Liver (tissue), 3 donors: Measurements from ENCODE around the gene GPR6.

Source experiments
- FOXA1 ChIP-seq: IDR thresholded peaks from 2 replicates; pipeline ENCODE4 v1.6.1; 2016; ENCODE audit warnings: antibody characterized with exemption
- GABPA ChIP-seq, 2 donors: IDR thresholded peaks in 1 of 2; conservative IDR thresholded peaks in 1 of 2; 2 replicates each; pipeline ENCODE4 v1.6.1; 2016; ENCODE audit warnings: antibody characterized with exemption in 2 of 2, mild to moderate bottlenecking in 1 of 2, moderate library complexity in 1 of 2
- MAX ChIP-seq: IDR thresholded peaks from 2 replicates; pipeline ENCODE4 v1.6.1; 2016; ENCODE audit warnings: antibody characterized with exemption
- SP1 ChIP-seq: IDR thresholded peaks from 2 replicates; pipeline ENCODE4 v1.6.1; 2018; ENCODE audit warnings: antibody characterized with exemption, mild to moderate bottlenecking
- YY1 ChIP-seq: IDR thresholded peaks from 2 replicates; pipeline ENCODE4 v1.6.1; 2016; ENCODE audit warnings: antibody characterized with exemption, mild to moderate bottlenecking
- TF ChIP-seq, protein P1 (sequence below): fragments of 150-350 bp; IDR thresholded peaks from 2 replicates; pipeline ENCODE4 v1.5.1; 2017; ENCODE audit warnings: improper control_type of control experiment, low read depth, low read length; ENCODE audit not compliant: missing input control
- TF ChIP-seq, protein P2 (sequence below): IDR thresholded peaks from 2 replicates; pipeline ENCODE4 v1.6.1; 2016; ENCODE audit warnings: antibody characterized with exemption, mild to moderate bottlenecking
- TF ChIP-seq, protein P3 (sequence below): IDR thresholded peaks from 2 replicates; pipeline ENCODE4 v1.6.1; 2016; ENCODE audit warnings: antibody characterized with exemption
- TF ChIP-seq, protein P4 (sequence below): IDR thresholded peaks from 2 replicates; pipeline ENCODE4 v1.6.1; 2016; ENCODE audit warnings: antibody characterized with exemption
- donor health status: healthy.
- donor health status: healthy.

GRCh38 chr6:109977791-109978173 is 329 bp upstream of the GPR6 start:
- TF ChIP-seq FOXA1 (no peak), MAX (no peak), SP1 (no peak), YY1 (no peak), GABPA (IDR thresholded peaks at IDR 0.05 in 1 of 2, conservative IDR thresholded peaks at IDR 0.05 in 1 of 2) (no peak)
- TF ChIP-seq, protein P1, sequence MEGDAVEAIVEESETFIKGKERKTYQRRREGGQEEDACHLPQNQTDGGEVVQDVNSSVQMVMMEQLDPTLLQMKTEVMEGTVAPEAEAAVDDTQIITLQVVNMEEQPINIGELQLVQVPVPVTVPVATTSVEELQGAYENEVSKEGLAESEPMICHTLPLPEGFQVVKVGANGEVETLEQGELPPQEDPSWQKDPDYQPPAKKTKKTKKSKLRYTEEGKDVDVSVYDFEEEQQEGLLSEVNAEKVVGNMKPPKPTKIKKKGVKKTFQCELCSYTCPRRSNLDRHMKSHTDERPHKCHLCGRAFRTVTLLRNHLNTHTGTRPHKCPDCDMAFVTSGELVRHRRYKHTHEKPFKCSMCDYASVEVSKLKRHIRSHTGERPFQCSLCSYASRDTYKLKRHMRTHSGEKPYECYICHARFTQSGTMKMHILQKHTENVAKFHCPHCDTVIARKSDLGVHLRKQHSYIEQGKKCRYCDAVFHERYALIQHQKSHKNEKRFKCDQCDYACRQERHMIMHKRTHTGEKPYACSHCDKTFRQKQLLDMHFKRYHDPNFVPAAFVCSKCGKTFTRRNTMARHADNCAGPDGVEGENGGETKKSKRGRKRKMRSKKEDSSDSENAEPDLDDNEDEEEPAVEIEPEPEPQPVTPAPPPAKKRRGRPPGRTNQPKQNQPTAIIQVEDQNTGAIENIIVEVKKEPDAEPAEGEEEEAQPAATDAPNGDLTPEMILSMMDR, result no peak
- TF ChIP-seq, protein P2, sequence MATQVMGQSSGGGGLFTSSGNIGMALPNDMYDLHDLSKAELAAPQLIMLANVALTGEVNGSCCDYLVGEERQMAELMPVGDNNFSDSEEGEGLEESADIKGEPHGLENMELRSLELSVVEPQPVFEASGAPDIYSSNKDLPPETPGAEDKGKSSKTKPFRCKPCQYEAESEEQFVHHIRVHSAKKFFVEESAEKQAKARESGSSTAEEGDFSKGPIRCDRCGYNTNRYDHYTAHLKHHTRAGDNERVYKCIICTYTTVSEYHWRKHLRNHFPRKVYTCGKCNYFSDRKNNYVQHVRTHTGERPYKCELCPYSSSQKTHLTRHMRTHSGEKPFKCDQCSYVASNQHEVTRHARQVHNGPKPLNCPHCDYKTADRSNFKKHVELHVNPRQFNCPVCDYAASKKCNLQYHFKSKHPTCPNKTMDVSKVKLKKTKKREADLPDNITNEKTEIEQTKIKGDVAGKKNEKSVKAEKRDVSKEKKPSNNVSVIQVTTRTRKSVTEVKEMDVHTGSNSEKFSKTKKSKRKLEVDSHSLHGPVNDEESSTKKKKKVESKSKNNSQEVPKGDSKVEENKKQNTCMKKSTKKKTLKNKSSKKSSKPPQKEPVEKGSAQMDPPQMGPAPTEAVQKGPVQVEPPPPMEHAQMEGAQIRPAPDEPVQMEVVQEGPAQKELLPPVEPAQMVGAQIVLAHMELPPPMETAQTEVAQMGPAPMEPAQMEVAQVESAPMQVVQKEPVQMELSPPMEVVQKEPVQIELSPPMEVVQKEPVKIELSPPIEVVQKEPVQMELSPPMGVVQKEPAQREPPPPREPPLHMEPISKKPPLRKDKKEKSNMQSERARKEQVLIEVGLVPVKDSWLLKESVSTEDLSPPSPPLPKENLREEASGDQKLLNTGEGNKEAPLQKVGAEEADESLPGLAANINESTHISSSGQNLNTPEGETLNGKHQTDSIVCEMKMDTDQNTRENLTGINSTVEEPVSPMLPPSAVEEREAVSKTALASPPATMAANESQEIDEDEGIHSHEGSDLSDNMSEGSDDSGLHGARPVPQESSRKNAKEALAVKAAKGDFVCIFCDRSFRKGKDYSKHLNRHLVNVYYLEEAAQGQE, result no peak
- TF ChIP-seq, protein P3, sequence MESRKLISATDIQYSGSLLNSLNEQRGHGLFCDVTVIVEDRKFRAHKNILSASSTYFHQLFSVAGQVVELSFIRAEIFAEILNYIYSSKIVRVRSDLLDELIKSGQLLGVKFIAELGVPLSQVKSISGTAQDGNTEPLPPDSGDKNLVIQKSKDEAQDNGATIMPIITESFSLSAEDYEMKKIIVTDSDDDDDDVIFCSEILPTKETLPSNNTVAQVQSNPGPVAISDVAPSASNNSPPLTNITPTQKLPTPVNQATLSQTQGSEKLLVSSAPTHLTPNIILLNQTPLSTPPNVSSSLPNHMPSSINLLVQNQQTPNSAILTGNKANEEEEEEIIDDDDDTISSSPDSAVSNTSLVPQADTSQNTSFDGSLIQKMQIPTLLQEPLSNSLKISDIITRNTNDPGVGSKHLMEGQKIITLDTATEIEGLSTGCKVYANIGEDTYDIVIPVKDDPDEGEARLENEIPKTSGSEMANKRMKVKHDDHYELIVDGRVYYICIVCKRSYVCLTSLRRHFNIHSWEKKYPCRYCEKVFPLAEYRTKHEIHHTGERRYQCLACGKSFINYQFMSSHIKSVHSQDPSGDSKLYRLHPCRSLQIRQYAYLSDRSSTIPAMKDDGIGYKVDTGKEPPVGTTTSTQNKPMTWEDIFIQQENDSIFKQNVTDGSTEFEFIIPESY, result no peak
- TF ChIP-seq, protein P4, sequence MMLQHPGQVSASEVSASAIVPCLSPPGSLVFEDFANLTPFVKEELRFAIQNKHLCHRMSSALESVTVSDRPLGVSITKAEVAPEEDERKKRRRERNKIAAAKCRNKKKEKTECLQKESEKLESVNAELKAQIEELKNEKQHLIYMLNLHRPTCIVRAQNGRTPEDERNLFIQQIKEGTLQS, result no peak
